ENCODE data around the gene TTYH3. TPM values are rescaled to one million over a fixed set of nuclear protein-coding genes. Genes with fewer than 3 reads are reported as not detected.
"Not testable (repeated sequence)": the region's sequence is repeated elsewhere in the genome, so short reads cannot be mapped to it uniquely, and the experiment has no call there.

Gene TTYH3, protein sequence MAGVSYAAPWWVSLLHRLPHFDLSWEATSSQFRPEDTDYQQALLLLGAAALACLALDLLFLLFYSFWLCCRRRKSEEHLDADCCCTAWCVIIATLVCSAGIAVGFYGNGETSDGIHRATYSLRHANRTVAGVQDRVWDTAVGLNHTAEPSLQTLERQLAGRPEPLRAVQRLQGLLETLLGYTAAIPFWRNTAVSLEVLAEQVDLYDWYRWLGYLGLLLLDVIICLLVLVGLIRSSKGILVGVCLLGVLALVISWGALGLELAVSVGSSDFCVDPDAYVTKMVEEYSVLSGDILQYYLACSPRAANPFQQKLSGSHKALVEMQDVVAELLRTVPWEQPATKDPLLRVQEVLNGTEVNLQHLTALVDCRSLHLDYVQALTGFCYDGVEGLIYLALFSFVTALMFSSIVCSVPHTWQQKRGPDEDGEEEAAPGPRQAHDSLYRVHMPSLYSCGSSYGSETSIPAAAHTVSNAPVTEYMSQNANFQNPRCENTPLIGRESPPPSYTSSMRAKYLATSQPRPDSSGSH
- 38.6 TPM for total RNA-seq

DNA sequence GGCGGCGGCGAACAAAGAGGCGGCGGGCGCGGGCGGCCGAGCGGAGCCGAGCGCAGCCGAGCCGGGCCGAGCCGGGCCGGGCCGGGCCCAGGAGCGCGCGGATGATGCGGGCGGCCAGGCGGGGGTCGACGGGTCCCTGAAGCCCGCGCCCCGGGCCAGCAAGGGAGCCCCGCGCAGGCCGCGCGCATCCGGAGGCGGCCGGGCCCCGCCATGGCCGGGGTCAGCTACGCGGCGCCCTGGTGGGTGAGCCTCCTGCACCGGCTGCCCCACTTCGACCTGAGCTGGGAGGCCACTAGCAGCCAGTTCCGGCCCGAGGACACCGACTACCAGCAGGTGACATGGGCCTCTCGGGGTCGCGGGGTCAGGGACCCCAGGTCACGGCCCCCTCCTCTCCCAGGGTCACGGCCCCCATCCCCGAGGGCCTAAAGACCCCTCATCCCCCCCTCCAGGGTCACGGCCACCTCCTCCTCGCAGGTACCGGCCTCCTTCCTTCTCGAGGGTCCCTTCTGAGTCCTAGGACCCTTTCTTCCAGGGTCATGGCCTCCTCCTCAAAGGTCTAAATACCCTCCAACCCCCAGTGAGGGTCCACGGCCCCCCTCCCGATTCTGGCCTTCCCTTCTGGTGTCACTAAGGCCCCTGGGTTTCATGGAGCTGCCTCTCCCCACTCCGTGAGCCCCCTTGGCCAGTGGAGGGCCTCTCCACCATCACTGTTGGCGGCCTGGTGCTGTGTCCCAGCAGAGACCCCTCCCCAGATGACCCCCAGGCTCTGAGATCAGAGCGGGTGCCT is at the start of gene TTYH3:
TSS of gene TTYH3 (plus strand) at position 41 of the 787 bp plus-strand sequence. CDS start at position 211, 170 bp downstream.
- intact Hi-C loops (cut with DNase I) = no loop called here
- DNase-seq (ENCODE audit: low spot score) (peak; percentile 79), ATAC-seq (peak; percentile 1)

GRCh38 chr7:2582006-2582735 is 49.6 kb upstream of the TTYH3 start:
- no peak for DNase-seq (ENCODE audit: low spot score)
- ATAC-seq = no peak
- intact Hi-C loops (cut with DNase I) = no loop called here

GRCh38 chr7:2583798-2584580 is 47.8 kb upstream of the TTYH3 start:
- intact Hi-C loops (cut with DNase I) = no loop called here
- ATAC-seq (no peak), DNase-seq (ENCODE audit: low spot score) (no peak)

GRCh38 chr7:2585446-2585845 is 46.3 kb upstream of the TTYH3 start:
- DNase-seq (ENCODE audit: low spot score) (no peak), ATAC-seq (no peak)
- intact Hi-C loops (cut with DNase I) = no loop called here

- DNase-seq (ENCODE audit: low spot score) = no peak
- intact Hi-C loops (cut with DNase I) = no loop called here
- no peak for ATAC-seq
Measured at GRCh38 chr7:2586326-2587020, 45.3 kb upstream of the TTYH3 start.

DNA sequence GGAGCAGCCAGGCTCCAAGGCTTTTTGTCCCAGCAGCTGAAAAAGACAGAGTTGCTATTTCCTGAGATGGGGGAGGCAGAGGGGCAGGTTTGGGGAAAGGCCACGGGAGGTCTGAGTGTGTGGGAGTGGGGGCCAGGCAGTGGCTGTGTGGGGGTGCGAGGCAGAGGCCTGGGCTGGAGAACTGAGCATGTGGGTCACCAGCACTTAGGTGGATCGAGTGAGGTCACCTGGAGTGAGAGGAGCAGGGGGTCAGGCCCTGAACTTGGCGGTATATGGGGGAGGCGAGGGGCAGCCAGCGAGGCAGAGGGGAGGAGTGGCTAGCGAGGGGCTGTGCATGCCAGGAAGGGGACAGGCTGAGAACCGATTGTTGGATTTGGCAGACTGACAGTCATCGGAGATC is 44.7 kb upstream of the TTYH3 start:
- ATAC-seq = no peak
- DNase-seq (ENCODE audit: low spot score) = no peak
- intact Hi-C loops (cut with DNase I) = no loop called here

DNA sequence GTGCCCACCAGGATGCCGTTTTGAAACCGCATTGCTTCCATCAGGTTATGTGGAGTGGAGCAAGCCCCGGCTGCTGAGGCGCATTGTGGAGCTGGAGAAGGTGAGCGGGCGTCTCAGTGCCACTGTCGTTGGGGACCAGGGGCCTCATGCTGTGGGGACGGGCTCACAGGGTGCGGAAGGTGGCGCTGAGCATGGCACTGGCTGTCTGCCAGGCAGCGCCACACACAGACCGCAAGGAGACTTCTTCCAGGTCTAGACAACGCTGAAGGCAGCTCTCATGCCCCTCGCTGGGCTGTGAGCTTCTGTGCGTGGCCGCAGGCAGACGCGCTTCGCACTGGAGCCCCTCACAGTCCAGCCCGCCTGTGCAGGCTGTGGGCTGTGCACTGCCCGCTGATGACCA is 44.0 kb upstream of the TTYH3 start:
- ATAC-seq = no peak
- intact Hi-C loops (cut with DNase I) = no loop called here
- DNase-seq (ENCODE audit: low spot score) = no peak

GRCh38 chr7:2589341-2589740 is 42.4 kb upstream of the TTYH3 start:
- ATAC-seq (no peak), DNase-seq (ENCODE audit: low spot score) (no peak)
- intact Hi-C loops (cut with DNase I) = no loop called here

DNA sequence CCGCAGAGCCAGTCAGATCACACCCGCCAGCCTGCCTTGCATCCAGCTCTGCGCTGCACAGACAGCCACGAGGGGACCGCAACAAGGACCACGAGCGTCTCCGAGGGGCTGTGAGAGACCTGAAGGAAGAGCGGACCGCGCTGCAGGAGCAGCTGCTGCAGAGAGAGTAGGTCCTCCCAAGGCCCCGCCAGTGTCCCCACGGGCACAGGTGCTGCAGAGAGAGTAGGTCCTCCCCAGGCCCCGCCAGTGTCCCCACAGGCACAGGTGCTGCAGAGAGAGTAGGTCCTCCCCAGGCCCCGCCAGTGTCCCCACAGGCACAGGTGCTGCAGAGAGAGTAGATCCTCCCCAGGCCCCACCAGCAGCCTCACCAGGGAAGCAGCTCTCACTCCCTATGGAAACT is 41.8 kb upstream of the TTYH3 start:
- ATAC-seq; intact Hi-C loops (cut with DNase I): not testable (repeated sequence)

GRCh38 chr7:2592375-2592865 is 39.4 kb upstream of the TTYH3 start:
- DNase-seq (ENCODE audit: low spot score) = no peak
- ATAC-seq = no peak
- intact Hi-C loops (cut with DNase I) = no loop called here

More for the DNA sequence above, 41.8 kb upstream of the TTYH3 start:
- DNase-seq (ENCODE audit: low spot score) = not testable (repeated sequence)

DNA sequence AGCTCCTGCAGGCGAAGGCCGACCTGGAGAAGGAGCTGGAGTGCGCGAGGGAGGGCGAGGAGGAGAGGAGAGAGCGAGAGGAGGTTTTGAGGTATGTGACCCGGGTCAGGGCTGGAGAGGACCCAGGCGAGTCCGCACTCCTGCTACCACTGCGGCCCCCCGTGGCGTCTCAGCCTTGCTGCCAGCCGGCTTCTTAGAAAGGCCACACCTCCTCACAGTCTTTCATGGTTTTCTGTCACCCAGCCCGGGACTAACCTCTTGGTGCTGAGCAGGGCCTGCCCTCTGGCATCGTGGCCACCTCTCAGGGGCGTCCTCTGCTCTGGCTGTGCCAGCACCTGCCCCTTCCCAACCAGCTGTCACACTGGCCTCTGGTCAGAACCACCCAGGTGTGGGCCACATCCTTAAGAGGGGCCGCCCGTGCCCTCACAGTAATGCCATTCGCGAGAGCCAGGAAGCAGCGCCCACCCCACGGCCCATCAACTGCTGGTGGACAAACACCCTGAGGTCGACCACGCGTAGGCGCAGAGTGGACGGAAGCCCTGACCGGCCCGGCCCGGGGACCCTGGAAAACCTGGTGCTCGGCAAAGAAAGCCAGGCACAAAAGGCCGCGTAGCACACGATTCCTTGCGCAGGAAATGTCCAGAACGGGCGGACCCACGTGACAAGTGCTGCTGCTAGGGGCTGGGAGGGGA is 38.6 kb upstream of the TTYH3 start:
- intact Hi-C loops (cut with DNase I) = no loop called here
- DNase-seq (ENCODE audit: low spot score) (no peak), ATAC-seq (peak; percentile 22)

GRCh38 chr7:2594599-2594998 is 37.2 kb upstream of the TTYH3 start:
- ATAC-seq = no peak
- intact Hi-C loops (cut with DNase I) = no loop called here

GRCh38 chr7:2595258-2595860 is 36.4 kb upstream of the TTYH3 start:
- no peak for ATAC-seq
- DNase-seq (ENCODE audit: low spot score) = no peak
- intact Hi-C loops (cut with DNase I) = no loop called here

More at GRCh38 chr7:2594599-2594998, 37.2 kb upstream of the TTYH3 start:
- no peak for DNase-seq (ENCODE audit: low spot score)

DNA sequence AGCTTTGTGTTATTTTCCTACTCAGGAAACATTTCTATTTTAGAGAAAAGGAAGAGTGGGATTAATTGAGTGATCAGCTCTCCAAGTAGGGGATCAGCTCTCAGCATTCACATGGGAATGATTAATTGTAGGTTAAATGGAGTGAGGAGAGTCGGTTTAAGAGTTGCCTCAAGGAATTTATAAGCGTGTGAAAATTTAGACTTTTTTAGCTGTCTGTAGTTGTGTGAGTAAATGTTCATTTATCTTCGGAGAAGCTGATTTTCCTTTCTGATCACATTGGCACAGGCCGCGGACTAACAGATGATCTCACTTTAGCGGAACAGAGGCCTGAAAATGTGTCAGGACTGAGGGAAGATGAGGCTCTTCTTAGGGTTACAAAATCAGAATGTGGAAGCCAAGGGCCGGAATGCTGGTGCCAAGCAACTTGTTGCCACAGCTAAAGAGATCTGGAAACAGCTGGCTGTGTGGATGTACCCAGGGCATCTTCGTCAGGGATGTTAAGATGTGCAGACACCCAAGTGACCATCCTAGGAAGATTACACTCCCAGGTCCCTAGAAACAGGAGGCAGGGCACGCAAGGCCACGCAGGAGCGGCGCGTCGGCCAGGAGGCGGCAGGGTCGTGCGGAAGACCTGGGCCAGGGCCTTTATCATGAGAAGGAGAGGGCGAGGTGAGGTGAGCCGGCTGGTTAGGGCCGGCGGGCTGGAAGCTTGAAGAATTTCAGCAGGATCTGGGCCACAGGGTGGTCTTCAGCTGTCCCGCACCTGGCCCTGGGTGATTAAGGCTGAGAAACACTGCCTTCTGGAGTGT is 35.1 kb upstream of the TTYH3 start:
- DNase-seq (ENCODE audit: low spot score) = no peak
- intact Hi-C loops (cut with DNase I) = no loop called here
- no peak for ATAC-seq

DNA sequence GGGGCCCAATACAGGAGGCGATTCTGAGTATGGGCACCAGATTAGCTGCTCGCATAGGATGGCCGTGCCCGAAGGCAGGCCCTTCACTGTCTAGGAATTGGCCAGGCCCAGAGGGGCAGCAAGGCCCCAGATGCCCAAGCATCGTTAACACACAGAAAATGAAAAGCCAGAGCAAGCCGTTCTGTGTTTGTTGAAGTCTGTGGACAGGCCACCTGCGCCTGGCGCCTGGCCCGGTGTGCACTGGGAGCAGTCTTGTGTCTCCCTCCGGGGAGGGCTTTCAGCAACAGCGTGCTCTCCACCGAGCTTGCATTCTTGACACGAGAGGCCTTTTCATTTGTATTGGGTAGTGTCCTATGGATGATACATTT is 34.5 kb upstream of the TTYH3 start:
- ATAC-seq = no peak

DNA sequence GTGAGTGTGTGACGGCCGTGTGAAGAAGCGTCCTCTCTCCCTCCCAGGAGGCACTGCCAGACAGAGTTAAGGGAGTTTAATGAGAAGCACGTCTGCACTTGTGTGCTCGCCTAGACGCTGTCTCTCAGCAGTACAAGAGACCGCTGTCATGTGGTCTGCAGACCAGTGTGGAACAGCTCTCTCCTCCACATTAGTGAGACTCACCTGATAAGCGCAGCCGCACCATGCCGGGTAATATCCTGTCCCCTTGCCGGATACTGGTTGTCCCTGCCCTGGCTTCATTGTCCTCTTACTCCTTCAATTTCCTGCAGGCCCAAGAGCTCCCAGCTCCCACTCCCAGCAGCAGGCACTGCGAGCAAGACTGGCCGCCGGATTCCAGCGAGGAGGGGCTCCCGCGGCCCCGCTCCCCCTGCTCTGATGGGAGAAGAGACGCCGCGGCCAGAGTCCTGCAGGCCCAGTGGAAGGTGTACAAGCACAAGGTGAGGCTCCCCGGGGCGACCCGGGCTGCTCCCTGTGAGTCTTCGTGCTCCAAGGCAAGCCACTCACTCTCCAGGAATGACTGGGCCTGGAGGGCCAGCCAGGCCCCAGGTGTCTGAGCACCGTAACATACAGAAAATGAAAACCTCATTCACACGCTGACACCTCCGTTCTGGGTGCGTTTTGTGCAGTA is 33.5 kb upstream of the TTYH3 start:
- no peak for ATAC-seq
- DNase-seq (ENCODE audit: low spot score) = no peak
- intact Hi-C loops (cut with DNase I) = no loop called here

More for the DNA sequence above, 34.5 kb upstream of the TTYH3 start:
- DNase-seq (ENCODE audit: low spot score) = no peak
- intact Hi-C loops (cut with DNase I) = no loop called here
